Measurements from ENCODE around the gene LRRC4C. TPM values are rescaled to one million over a fixed set of nuclear protein-coding genes. Genes with fewer than 3 reads are reported as not detected.
"Not testable (repeated sequence)": the region's sequence is repeated elsewhere in the genome, so short reads cannot be mapped to it uniquely, and the experiment has no call there.

The LRRC4C gene
- total RNA-seq, 1 donor from 2014 or later: 1.5 TPM

DNA sequence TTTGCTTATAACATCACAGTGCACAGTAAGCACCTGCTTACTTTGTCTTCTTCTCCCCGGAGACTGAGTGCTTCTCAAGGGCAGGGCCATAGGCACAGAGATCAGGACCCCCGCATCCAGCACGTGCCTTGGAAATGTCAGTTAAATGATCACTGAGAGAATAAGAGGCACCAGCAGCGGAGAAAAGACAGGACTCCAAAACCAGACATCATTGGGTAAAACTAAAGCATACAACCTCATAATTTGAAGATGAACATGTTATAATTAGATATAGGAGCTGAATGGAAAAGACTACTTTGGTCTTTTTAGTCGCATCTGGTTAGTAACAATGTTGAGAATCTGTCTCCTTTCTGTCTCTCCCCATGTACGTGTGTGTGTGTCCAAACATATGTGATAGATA is 1279.9 kb downstream of the LRRC4C start:
- TF ChIP-seq, protein P1, sequence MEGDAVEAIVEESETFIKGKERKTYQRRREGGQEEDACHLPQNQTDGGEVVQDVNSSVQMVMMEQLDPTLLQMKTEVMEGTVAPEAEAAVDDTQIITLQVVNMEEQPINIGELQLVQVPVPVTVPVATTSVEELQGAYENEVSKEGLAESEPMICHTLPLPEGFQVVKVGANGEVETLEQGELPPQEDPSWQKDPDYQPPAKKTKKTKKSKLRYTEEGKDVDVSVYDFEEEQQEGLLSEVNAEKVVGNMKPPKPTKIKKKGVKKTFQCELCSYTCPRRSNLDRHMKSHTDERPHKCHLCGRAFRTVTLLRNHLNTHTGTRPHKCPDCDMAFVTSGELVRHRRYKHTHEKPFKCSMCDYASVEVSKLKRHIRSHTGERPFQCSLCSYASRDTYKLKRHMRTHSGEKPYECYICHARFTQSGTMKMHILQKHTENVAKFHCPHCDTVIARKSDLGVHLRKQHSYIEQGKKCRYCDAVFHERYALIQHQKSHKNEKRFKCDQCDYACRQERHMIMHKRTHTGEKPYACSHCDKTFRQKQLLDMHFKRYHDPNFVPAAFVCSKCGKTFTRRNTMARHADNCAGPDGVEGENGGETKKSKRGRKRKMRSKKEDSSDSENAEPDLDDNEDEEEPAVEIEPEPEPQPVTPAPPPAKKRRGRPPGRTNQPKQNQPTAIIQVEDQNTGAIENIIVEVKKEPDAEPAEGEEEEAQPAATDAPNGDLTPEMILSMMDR (IDR thresholded peaks at IDR 0.05; ENCODE audit: insufficient read depth, low read length, poor library complexity, severe bottlenecking): no peak
- Histone ChIP-seq H3K27me3 (ENCODE audit: control insufficient read depth, insufficient read depth, low read length) (no peaks in the 10 kb centered on the region), H3K36me3 (ENCODE audit: control insufficient read depth, insufficient read depth, low read length) (no peaks in the 10 kb centered on the region), H3K4me3 (ENCODE audit: low read depth, low read length) (no peak overlapping the region)
- no peak for DNase-seq (ENCODE audit: low read depth)

- Histone ChIP-seq H3K4me3 (ENCODE audit: low read depth, low read length) (no peak overlapping the region), H3K27me3 (ENCODE audit: control insufficient read depth, insufficient read depth, low read length) (no peaks in the 10 kb centered on the region), H3K36me3 (ENCODE audit: control insufficient read depth, insufficient read depth, low read length) (no peaks in the 10 kb centered on the region)
- no peak for DNase-seq (ENCODE audit: low read depth)
- TF ChIP-seq, protein P1 (IDR thresholded peaks at IDR 0.05; ENCODE audit: insufficient read depth, low read length, poor library complexity, severe bottlenecking): no peak
Observed at GRCh38 chr11:40178470-40178869, 1281.0 kb downstream of the LRRC4C start.

DNA sequence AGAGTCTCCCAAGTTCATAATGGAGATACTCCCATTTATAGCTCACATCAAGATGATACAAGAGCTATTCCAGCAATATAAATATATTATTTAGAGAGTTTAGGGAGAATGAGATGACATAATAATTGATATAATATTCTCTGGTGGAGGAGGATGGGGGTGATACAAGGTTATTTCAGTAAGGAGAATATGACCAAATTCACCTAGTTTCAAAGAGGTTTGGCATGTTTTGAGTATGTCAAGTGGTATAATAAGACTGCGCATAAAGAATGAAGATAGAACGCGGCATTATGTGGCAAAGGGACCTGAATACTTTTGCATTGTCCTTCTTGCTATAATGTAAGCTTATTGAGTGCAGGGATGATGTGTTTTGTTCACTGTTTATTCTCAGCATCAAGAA is 1283.5 kb downstream of the LRRC4C start:
- Histone ChIP-seq H3K36me3 (ENCODE audit: control insufficient read depth, insufficient read depth, low read length) (no peaks in the 10 kb centered on the region), H3K4me3 (ENCODE audit: low read depth, low read length) (no peak overlapping the region), H3K27me3 (ENCODE audit: control insufficient read depth, insufficient read depth, low read length) (no peaks in the 10 kb centered on the region)
- TF ChIP-seq, protein P1 (IDR thresholded peaks at IDR 0.05; ENCODE audit: insufficient read depth, low read length, poor library complexity, severe bottlenecking): no peak
- DNase-seq (ENCODE audit: low read depth): no peak

DNA sequence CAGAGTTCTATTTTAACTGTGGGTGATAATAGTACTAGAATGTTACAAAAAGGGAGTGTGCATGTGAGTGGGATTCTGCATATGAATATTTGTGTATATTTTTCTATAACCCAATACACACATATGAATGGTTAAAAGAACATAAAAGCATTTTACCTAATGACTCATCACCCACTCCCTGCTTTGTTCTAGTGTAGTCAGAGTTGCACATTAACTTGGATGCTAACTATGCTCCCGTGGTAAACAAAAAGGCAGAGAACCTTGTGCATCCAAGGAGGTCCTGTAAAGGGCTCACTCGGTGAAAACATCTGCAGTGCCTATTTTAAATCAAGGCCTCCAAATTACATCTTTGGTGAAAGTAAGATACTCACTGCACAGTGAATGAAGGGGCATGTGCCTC is 1289.4 kb downstream of the LRRC4C start:
- DNase-seq (ENCODE audit: low read depth): peak; percentile 38
- TF ChIP-seq, protein P1 (IDR thresholded peaks at IDR 0.05; ENCODE audit: insufficient read depth, low read length, poor library complexity, severe bottlenecking): no peak
- Histone ChIP-seq H3K36me3 (ENCODE audit: control insufficient read depth, insufficient read depth, low read length) (no peaks in the 10 kb centered on the region), H3K4me3 (ENCODE audit: low read depth, low read length) (no peak overlapping the region), H3K27me3 (ENCODE audit: control insufficient read depth, insufficient read depth, low read length) (no peaks in the 10 kb centered on the region)

GRCh38 chr11:40168414-40168813 is 1291.0 kb downstream of the LRRC4C start:
- TF ChIP-seq, protein P1 (IDR thresholded peaks at IDR 0.05; ENCODE audit: insufficient read depth, low read length, poor library complexity, severe bottlenecking): no peak
- no peak for DNase-seq (ENCODE audit: low read depth)
- Histone ChIP-seq H3K36me3 (ENCODE audit: control insufficient read depth, insufficient read depth, low read length) (no peaks in the 10 kb centered on the region), H3K27me3 (ENCODE audit: control insufficient read depth, insufficient read depth, low read length) (no peaks in the 10 kb centered on the region), H3K4me3 (ENCODE audit: low read depth, low read length) (no peak overlapping the region)

GRCh38 chr11:40167805-40168204 is 1291.6 kb downstream of the LRRC4C start:
- DNase-seq (ENCODE audit: low read depth); H3K27me3 ChIP-seq (ENCODE audit: control insufficient read depth, insufficient read depth, low read length); H3K4me3 ChIP-seq (ENCODE audit: low read depth, low read length); H3K36me3 ChIP-seq (ENCODE audit: control insufficient read depth, insufficient read depth, low read length): not testable (repeated sequence)

Measured in kidney epithelial cell (primary cell).